ENCODE measurements around the gene PILRA. TPM values are rescaled to one million over a fixed set of nuclear protein-coding genes. Genes with fewer than 3 reads are reported as not detected.

The PILRA gene
- total and polyA plus RNA-seq, 2 of the 13 experiments (the other 11 are each of a cell fraction or from before 2014, with no cell fraction given), result 0.13 to 1.3 TPM

DNA sequence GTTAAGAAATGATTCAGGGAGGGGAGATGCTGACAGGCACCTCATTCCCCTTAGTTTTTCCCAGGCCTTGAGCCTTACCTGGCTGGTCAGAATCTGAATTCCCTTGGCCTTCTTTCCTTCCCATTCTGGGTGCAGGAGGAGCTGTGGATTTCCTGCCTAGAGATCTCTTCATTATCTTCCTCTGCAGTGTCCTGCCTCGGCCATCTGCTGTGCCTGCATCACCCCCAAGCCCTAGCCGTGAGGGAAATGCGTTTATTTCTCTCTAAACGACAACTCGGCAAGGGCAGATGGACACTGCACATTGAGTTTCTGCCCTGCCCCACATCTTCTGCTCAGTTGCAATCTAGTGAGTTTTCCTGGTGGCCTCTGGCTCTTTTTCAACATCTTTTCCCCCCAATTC lies 28.5 kb downstream of the PILRA start:
- ChIA-PET POLR2A (interaction anchor here (1.2 kb wide), 1 partner anchor 27 kb away, joined by 5 read pairs; the partner anchor contains the start of gene ZCWPW1), CTCF (ENCODE audit: low intra/inter-chr PET ratio, low total read pairs) (no interaction called here)
- H3K79me2 ChIP-seq (ENCODE audit: insufficient read depth, low read length), result no peaks in the 10 kb centered on the region
- no peak for TF ChIP-seq POLR2AphosphoS2 (IDR thresholded peaks at IDR 0.05; ENCODE audit: low read depth, low read length)
- TF ChIP-seq, protein P1, sequence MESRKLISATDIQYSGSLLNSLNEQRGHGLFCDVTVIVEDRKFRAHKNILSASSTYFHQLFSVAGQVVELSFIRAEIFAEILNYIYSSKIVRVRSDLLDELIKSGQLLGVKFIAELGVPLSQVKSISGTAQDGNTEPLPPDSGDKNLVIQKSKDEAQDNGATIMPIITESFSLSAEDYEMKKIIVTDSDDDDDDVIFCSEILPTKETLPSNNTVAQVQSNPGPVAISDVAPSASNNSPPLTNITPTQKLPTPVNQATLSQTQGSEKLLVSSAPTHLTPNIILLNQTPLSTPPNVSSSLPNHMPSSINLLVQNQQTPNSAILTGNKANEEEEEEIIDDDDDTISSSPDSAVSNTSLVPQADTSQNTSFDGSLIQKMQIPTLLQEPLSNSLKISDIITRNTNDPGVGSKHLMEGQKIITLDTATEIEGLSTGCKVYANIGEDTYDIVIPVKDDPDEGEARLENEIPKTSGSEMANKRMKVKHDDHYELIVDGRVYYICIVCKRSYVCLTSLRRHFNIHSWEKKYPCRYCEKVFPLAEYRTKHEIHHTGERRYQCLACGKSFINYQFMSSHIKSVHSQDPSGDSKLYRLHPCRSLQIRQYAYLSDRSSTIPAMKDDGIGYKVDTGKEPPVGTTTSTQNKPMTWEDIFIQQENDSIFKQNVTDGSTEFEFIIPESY (CRISPR knock-in tag; IDR thresholded peaks at IDR 0.05), result no peak
- TF ChIP-seq RAD21 (CRISPR knock-in tag; IDR thresholded peaks at IDR 0.05), result no peak
- no peaks in the 10 kb centered on the region for H3K36me3 ChIP-seq (replicated peaks in 1 of 2; ENCODE audit: control insufficient read depth in 1 of 2, insufficient read depth in 2 of 2, low read length in 2 of 2)
- no peak overlapping the region for H3K27ac ChIP-seq (ENCODE audit: extremely low read length, insufficient read depth, low read length)
- no peak overlapping the region for H3K9ac ChIP-seq (ENCODE audit: insufficient read depth, low read depth, low read length)
- H4K20me1 ChIP-seq (ENCODE audit: insufficient read depth, low read length), result no peaks in the 10 kb centered on the region
- no peak for DNase-seq (ENCODE audit: low spot score)
- intact Hi-C loops (cut with micrococcal nuclease; ENCODE audit: unreplicated experiment) (no loop called here), in situ Hi-C loops (cut with HindIII; ENCODE audit: extremely low pct_ligation_motif_present, low pct_unique_long_range_greater_than_20kb) (no loop called here)
- no peak overlapping the region for H3K4me2 ChIP-seq (ENCODE audit: low read depth, low read length)
- peaks cover 17% of the 10 kb centered on the region for H3K4me1 ChIP-seq (ENCODE audit: insufficient read depth, low read length)
- 20% methylated on average over 5 of the region's 5 CpGs for WGBS (ENCODE audit: low lambda C conversion rate)
- no TSS peak for BruUV-seq (replicated peaks)
- H3K4me3 ChIP-seq (replicated peaks in 1 of 3; ENCODE audit: insufficient read depth in 1 of 3, low read depth in 2 of 3, low read length in 3 of 3), result no peak overlapping the region
- no peak overlapping the region for H2AFZ ChIP-seq (ENCODE audit: low read length)
- peaks cover 1 to 14% of the 10 kb centered on the region in 2 experiments; a peak in 3 of 5 replicates for H3K27me3 ChIP-seq (ENCODE audit: control insufficient read depth in 1 of 2, insufficient read depth in 2 of 2, low read length in 2 of 2)
- FAIRE-seq, result no peak
- no peak for ATAC-seq
- no peaks in the 10 kb centered on the region for H3K9me3 ChIP-seq (ENCODE audit: low read length)

DNA sequence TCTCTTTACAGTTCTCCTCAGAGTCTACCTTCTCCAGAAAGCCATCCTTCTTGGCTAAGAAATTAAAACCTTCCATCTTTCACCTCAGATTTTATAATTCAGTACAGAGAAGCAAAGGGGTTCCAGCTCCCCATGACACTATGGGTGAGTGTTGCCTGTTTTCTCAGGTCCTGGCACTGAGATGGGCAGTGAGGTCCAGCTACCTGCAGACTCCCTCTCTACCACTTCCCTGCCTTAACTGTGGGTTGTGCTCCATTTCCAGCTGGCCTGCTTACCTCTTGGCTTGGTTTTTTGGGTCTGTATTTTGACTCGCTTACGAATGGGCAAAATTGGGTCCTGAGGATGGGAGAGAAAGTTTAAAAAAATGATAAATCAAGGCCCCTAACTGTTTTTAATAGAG lies 29.0 kb downstream of the PILRA start:
- 70% methylated on average over 2 of the region's 2 CpGs for WGBS (ENCODE audit: low lambda C conversion rate)
- Histone ChIP-seq H3K36me3 (replicated peaks in 1 of 2; ENCODE audit: control insufficient read depth in 1 of 2, insufficient read depth in 2 of 2, low read length in 2 of 2) (no peaks in the 10 kb centered on the region), H3K4me2 (ENCODE audit: low read depth, low read length) (no peak overlapping the region), H3K27ac (ENCODE audit: extremely low read length, insufficient read depth, low read length) (no peak overlapping the region), H4K20me1 (ENCODE audit: insufficient read depth, low read length) (no peaks in the 10 kb centered on the region), H3K4me3 (replicated peaks in 1 of 3; ENCODE audit: insufficient read depth in 1 of 3, low read depth in 2 of 3, low read length in 3 of 3) (no peak overlapping the region), H3K79me2 (ENCODE audit: insufficient read depth, low read length) (no peaks in the 10 kb centered on the region), H3K4me1 (ENCODE audit: insufficient read depth, low read length) (peaks cover 17% of the 10 kb centered on the region), H3K9ac (ENCODE audit: insufficient read depth, low read depth, low read length) (no peak overlapping the region), H3K9me3 (ENCODE audit: low read length) (no peaks in the 10 kb centered on the region), H3K27me3 (ENCODE audit: control insufficient read depth in 1 of 2, insufficient read depth in 2 of 2, low read length in 2 of 2) (peaks cover 1 to 14% of the 10 kb centered on the region in 2 experiments; a peak in 3 of 5 replicates), H2AFZ (ENCODE audit: low read length) (no peak overlapping the region)
- FAIRE-seq (no peak), ATAC-seq (no peak), DNase-seq (ENCODE audit: low spot score) (no peak)
- intact Hi-C loops (cut with micrococcal nuclease; ENCODE audit: unreplicated experiment), result no loop called here
- in situ Hi-C loops (cut with HindIII; ENCODE audit: extremely low pct_ligation_motif_present, low pct_unique_long_range_greater_than_20kb), result no loop called here
- POLR2A ChIA-PET, result no interaction called here
- CTCF ChIA-PET (ENCODE audit: low intra/inter-chr PET ratio, low total read pairs), result no interaction called here
- BruUV-seq (replicated peaks), result no TSS peak
- TF ChIP-seq SALL2 (CRISPR knock-in tag; IDR thresholded peaks at IDR 0.05) (no peak), ZBTB3 (CRISPR knock-in tag; IDR thresholded peaks at IDR 0.05; ENCODE audit: borderline replicate concordance, low read depth) (no peak), YY1 (IDR thresholded peaks at IDR 0.05; ENCODE audit: insufficient read depth, insufficient replicate concordance, low read depth, low read length) (no peak), NONO (IDR thresholded peaks at IDR 0.05) (no peak), NONO (CRISPR knock-in tag; conservative IDR thresholded peaks at IDR 0.05) (no peak), THAP7 (CRISPR knock-in tag; IDR thresholded peaks at IDR 0.05) (no peak), ZNF296 (CRISPR knock-in tag; conservative IDR thresholded peaks at IDR 0.05) (no peak), ZBTB38 (CRISPR knock-in tag; IDR thresholded peaks at IDR 0.05) (no peak), CSRNP2 (CRISPR knock-in tag; conservative IDR thresholded peaks at IDR 0.05; ENCODE audit: low read depth) (no peak), ZNF136 (CRISPR knock-in tag; IDR thresholded peaks at IDR 0.05; ENCODE audit: low read depth) (no peak), FIP1L1 (IDR thresholded peaks at IDR 0.05; ENCODE audit: borderline replicate concordance, insufficient read depth, low read depth, low read length) (no peak)

Data from HepG2 (cell line).